NCI-H2171 treated with DMSO at 0.1 percent for 48 hours (cell line): ENCODE measurements around the gene TBX15.
A peak's percentile ranks its signal among the peaks of the same experiment; 100 is the strongest.
"Not testable (repeated sequence)": the region's sequence is repeated elsewhere in the genome, so short reads cannot be mapped to it uniquely, and the experiment has no call there.

Experiments
- DNase-seq: peaks from one replicate; lab custom pipeline; 2025; lab: John Stamatoyannopoulos, UW

The TBX15 gene

DNA sequence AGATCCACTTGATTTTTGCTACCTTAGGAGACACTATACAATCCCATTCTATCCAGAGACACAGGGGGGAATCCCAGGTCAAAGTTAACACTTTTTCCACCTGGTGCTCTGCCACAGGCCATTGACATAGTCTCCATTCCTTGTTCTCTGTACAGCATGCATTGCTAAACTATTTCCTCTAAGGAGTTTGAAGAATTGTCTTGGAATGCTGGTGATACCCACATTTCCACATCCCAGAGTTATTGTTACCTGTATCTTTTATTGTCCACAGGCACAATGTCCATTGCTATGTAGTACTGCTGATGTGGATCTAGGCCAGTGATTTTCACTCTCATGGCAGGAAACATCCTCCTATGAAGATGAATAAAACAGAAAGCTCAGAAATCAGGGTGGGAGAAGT lies 61.9 kb downstream of the TBX15 start:
- DNase-seq, result no peak

DNA sequence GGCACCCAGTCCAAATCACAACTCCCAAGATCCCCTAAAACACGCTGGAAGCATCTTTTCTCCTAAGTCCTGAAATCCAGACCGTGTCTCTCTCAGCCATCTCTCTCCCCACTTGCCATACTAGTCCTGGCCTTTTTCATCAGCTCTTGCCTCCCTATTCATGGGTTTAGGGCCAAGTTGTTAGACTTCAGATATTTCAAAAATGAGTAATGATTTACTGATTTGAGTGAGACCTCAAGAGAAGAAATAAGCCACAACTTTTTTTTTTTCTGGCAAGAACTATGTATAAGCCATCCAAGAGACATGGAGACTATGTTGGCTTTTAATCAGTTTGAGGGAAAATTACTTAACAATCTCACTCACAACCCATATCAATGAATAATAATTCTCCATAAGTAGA lies 62.5 kb downstream of the TBX15 start:
- DNase-seq, result no peak

DNA sequence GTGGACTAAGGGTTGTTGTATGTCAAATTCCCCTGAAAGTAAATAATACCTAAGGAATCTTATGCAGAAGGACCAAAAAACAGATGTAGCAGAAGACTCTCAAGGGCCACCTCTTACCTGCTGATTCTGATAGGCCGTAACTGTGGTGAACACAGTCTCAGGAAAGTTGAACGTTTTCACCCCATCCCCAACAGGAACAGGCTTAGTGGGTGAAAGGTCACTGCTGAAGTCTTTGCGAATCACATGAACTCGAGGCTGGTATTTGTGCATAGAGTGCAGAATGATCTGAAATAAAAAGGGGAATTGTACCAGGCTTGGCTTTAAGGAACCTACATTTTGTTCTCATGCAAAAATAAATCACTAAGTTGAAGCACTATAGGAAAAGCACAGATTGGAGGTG lies 64.8 kb downstream of the TBX15 start:
- DNase-seq, result no peak

DNA sequence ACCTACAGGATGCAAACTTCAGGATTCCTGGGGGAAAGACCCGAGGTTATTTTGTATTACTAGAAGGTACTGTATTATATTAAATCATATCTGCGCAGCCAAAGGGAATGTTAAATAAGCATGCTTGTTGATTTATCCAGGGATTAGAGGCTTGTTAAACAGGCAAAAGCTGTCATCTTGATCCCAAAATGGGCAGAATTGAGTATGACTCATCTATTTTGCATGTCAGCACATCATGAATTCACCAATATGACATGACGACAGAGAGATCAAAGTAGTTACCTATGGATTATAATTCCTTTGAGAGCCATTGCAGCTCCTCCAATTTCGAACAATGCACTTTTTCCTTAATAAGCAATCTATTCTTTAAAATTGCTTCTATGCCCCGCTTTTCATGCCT lies 66.1 kb downstream of the TBX15 start:
- DNase-seq, result no peak

DNA sequence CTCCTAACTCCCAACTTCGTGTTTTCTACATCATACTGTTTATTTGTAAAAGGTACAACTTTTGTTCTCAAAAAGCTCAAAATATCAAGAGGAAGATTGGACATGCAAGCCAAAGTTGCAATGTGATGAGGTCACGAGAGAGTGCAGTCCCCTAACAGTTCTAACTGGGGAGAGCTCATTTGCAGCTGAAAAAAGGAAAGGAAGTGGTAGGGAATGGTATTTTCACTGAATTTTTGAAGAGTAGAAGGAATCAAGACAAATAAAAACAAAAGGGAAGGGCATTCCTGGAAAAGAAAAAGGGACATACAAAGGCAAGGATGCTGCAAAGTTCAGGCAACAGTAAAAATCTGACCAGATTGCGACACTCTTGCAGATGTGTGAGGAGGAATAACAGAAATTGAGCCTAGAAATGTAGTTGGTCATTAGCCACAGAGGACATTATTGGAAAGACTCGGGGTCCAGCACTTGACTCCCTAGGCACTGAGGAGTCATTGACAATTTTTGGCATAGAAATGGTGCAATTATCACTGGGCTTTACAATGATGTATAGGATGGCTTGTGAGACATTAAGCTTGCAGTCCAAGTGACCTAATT lies 67.9 kb downstream of the TBX15 start:
- DNase-seq, result no peak

DNA sequence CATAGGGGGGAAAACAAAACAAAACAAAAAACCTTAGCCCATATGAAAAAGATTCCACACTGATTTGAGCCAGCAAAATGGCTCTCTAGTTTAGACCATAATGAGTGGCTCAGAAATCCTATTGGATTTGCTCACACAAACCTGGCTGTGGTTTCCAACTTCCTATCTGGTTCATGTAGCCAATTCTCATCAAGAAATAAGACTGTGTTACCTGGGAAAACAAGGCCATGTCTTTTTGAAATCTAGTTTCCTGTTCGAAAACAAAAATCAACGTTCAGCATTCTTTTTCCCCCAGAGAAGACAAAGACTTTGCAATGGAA lies 69.2 kb downstream of the TBX15 start:
- no peak for DNase-seq

DNA sequence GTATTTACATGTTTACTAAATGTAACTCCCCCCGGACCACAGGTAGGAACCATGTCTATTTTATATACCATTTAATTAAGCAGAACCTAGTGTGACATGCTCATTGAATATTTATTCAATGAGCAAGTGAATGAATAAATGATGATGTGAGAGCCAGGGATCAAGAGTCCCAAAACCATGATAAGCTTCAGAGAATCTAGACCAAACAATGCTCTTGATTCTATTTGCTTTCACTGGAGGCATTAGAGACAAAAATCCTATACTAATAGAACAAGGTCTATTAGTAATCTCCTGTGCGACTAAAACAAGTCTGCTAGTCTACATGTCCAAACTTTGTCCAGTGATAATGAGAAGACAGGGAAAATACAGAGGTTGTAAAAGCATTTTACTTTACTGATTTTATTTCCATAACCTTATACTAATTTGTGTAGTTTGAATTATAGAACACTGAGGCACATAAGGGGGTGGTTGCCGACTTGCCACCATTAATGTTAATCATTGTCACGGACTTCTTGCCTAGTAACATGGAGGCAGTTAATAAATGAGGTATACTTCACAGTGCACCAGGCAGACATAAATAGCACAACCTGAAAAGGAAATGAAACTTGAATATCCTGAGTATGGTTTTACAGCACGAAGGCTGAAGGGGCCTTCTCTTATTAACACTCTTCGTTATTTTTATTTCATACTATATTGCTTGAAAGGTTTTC lies 69.8 kb downstream of the TBX15 start:
- no peak for DNase-seq

DNA sequence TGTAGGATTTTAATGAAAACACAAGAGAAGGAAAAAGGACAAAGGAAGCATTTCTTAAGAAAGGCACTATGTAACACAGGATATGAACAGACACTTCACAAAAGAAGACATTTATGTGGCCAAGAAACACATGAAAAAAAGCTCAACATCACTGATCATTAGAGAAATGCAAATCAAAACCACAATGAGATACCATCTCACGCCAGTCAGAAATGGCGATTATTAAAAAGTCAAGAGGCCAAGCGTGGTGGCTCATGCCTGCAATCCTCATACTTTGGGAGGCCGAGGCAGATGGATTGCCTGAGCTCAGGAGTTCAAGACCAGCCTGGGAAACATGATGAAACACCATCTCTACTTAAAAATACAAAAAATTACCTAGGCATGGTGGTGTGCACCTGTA lies 71.8 kb downstream of the TBX15 start:
- not testable (repeated sequence) for DNase-seq

DNA sequence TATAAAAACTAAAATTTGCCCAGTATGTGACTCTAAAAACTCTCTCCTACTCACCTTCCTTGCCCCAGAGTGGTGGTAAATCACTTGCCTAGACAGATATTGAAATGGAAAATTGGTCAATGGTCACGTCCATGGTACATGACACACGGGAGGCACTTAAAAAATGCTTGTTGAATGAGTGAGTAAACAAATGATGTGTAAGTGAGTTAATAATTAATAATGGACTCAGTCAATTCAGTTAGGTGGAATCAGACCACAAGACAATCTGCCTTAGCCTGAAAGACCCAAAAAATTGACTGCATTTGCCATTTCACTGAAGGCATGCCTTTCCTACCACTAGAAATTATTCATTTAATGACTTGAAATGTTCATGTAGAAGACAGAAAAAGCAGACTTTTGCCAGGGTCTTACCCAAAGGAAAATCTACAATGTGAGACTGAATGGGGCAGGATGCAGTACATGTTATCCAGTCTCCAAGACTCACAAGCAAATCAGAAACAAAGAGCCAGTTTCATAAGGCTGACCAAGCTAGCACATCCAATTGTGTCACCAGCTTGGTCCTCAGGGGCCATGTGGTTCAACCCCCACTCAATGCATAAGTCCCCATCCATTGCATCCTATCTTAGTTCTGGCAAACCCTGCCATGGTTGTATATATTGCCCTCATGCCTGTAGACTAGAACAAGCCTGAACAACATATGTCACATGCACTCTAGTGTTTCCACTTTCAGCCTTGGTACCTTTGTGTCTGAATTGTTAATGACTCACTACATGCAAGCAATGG lies 73.6 kb downstream of the TBX15 start:
- peak; percentile 11 for DNase-seq

DNA sequence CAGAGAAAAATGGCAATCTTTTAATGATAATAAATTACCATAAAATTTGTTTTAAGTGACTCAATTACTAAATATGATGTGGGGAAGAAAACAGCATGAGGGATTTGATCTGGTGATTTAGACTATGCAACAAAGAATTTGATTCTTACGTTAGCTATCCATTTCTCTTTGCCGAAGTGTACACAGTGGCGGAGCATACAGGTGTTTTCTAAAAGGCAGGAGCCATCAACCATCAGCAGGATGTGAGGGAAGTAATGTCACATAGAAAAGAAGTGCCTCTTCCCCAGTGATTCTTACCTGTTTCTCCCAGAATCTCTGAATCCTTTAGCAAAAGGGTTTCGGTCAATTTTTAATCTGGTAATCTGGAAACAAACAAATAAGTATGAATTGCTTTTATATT lies 74.3 kb downstream of the TBX15 start:
- DNase-seq, result no peak

DNA sequence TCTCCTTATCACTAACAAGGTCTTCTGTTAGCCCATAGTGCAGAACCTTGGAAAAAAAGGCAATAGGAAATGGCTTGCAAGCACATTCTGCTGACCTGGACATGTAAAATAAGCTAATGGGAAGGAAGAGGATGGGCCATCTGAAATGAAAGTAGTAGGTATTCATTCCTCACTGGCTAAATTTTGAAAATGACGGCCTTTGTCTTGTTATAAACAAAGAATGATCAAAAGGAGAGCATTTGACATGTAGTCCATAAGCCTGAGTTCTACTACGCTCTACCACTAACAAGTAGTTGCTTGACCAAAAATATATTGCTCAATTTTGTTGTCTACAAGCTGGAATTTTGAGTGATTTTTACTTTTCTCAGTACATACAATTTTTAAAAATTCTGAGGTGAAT lies 75.6 kb downstream of the TBX15 start:
- no peak for DNase-seq

DNA sequence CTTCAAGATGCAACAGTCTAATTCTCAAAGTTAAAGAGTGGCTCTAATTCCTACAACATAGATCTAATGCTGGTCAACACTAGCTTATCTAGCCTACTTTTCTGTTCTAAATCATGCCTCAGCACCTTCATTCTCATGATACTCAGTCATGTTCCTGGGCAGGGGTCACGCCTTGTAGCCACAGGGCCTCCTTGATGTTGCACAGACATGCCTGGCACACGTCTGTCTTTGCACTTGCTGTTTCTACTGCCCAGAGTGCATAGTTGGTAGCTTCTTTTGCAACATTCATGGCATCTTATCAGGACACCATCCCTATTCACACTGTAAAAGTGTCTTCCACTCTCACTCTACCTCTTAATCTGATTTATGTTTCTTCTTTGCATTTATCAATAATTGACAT lies 76.6 kb downstream of the TBX15 start:
- no peak for DNase-seq

DNA sequence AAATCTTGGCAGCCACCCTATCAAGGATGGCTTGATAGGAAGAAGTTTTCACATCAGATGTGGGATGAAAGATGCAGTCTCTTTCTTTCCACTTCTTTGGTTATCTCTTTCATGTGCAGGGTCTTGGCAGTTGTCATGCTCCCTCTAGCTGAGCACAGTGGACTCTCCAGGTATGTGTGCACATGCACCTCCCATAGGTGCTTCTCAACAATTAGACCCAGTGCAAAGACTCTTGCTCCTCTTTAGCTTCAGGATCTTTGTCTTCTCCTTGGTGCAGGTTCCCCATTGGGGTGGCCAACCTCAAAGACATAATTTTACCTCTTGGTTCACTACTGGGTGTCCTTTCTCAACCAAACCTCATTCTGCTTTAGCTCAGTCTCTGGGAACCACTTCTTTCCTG lies 80.7 kb downstream of the TBX15 start:
- no peak for DNase-seq

DNA sequence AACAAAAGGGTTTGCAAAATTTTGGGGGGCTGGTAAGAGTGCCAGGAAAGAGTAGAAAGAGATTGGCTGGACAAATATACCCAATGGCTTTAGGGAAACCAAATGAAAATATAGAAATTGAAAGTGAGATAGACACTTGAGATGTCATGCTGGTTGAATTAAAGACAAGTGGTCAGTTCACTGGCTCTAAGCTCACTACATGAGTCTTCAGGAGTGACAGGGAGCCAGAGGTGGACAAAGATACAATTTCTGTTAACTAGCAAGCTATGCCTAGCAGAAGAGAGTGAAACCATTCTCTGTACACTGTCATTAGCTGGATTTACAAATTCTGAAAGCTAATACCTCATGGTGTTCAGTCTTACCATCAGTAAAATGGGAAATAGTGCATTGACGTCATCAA lies 82.5 kb downstream of the TBX15 start:
- DNase-seq, result no peak

DNA sequence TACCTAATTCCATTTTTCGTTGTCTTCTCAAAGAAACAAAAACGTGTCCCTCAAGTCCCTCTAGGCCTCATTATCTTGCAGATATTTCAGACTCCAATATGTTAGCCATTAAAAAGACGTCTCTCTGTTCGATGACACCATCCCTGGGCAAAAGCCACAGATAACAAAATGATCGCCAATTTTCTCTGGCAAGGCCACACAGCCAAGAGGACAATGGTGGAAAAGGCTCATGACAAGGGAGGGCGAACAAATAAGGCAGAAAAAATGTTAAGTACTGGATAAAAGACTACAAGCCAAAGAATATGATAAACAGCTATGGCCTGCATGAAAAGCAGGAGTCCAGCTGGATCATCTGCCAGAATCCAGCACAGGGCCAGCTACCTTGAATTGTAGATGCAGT lies 82.9 kb downstream of the TBX15 start:
- no peak for DNase-seq

DNA sequence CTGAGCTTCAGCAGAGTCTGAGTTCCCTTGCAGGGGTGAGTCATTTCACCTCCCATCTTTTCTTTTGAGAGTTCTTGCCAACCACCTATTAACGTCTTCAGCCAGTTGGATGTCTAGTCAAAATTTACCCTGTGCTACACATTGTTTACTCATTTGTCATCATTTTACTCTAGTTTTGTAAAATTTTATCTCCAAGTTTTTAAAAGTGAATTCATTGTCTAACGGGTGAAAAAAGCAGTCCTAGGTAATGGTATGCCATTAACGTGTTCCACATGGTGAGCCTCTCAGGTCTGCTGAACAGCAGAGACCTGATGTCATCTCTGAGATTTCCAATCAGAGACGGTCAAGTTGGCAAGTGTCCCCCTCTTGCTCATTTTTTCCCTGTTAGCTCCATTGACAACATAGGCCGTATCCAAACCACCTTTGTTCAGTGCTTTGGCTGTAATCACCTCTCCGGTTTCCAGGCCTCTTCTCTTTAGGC lies 85.4 kb downstream of the TBX15 start:
- DNase-seq, result no peak

DNA sequence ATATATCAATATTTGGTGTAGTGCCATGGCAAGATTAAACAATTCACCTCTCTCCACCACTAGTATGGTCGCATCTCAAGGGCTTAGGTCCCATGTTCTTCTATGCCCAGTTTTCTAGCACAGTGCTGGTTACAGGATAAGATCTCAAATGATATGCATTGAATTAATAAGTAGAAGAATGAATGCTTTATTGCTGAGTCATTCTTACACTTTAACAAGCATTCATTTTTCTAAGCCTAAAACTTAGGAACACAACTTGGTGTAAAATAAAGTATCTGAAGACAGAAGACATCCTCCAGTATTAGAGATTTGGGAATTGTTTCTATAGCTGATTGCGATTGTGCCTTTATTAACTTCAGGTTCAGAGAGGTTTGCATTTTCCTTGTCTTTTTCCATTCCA lies 85.8 kb downstream of the TBX15 start:
- DNase-seq, result no peak

DNA sequence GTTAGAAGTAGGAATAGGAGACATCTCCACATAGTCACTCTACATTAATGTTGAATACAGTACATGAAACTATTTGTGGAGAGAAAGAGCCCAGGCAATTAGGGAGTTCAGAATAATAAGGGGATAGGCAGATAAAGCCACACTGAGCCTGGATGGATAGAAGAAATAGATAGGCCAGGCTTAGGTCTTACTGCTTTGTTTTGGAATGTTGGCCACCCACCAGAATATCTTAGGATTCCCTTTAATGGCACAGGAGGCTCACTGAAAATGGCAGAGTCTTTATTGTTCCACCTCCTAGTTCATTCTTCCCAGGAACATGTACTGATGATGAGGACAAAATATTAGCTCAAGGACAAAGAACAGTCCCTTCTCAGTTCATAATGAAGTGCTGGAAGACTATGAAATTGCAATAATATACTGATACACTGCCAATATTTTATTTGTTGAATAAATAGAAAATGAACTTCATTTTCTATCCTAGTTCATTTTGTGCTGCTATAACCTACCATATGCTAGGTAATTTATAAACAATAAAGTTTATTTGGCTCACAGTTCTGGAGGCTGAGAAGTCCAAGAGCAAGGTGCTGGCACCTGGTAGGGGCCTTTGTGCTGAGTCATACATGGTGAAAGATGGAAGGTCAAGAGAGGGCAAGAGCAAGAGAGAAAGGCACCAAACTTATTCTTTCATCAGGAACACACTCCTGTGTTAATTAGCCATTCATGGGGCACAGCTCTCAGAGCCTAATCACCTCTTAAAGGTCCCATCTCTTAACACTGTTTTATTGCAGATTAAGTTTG lies 87.3 kb downstream of the TBX15 start:
- DNase-seq, result no peak

DNA sequence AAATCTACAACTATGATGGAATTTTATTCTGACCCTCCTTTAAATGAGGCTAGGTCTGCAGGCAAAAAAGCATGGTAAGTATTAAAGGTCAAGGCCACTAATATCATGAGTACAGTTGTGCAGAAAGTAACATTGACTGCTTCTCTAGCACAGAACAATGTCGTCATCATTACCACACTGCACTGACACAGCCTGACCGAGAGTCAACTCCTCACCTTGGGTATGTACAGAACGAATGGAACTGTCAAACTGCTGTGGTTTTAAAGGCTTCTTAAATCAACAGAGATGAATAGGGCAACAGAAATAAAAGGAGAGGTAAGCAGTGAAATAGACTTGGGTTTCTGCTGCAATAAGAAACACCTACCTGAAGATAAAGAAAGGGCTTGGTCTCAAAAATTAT lies 88.8 kb downstream of the TBX15 start:
- DNase-seq, result no peak

DNA sequence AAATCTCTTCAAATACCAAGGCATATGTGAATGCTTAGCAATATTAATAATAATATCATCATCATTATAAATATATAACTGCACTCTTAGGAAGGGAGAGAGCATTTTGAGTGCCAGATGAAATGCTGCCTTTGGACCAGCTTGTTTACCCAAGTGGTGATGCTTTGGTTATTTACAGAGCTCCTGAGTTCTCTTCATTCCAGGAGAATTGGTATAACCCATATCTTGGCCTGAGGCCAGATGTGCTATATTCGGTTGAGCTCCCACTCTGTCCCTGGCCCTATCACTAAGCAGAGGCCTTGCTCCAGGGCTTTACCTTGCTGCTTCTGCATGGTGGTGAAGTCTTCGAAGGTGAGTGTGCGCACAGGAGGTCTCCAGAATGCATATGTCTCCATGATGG lies 89.4 kb downstream of the TBX15 start:
- DNase-seq, result no peak

DNA sequence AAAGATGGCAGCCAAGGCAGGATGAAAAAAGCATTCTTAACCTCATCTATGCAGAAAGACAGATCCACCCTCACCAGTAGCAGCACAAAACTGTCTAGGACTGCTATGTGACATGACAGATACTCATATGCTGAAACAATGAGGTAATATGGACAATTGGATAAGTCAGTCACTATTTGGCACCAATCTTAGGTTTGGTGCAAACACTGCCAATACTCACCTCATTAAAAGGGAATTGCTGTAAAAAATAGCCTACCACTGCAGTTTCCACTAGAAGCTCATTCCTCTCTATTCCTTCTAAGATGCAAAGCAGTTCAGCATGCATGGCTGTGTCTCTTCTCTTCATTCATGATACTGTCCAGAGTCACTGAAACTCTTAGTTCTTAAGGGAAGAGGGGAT lies 91.7 kb downstream of the TBX15 start:
- DNase-seq, result no peak

DNA sequence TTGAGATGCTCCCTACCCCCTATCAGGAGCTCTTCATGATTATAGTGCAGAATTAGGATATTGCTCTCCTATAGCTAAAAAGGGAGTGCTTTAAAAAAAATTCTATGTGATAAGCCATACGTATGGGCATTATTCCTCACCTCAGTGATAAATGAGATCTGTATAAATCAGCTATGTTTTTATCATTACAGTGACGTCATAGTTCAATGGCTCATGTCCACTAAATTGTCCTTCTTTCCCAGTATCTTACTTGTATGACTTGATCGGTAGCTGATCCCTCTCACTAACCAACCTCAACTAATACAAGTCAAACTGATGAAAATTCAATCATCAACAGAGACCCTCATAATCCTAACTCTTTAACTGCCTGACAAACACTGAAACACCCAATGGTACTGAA lies 93.3 kb downstream of the TBX15 start:
- no peak for DNase-seq
